Measurements from ENCODE around the gene VWA1. TPM values are rescaled to one million over a fixed set of nuclear protein-coding genes. Genes with fewer than 3 reads are reported as not detected.
"Not testable (repeated sequence)": the region's sequence is repeated elsewhere in the genome, so short reads cannot be mapped to it uniquely, and the experiment has no call there.

The VWA1 gene
- total RNA-seq, 6 experiments from 2014 or later: 39.5 to 195 (median 78.7) TPM

GRCh38 chr1:1411626-1412025, 23.9 kb upstream of the VWA1 start:
- 88% methylated on average over 6 of the region's 13 CpGs for WGBS (ENCODE audit: insufficient coverage, low coverage, low lambda C conversion rate, missing lambda C conversion rate)
- DNase-seq (peak in 1 of 3 donors; percentile 49), ATAC-seq (no peak)
- TF ChIP-seq, protein P1, sequence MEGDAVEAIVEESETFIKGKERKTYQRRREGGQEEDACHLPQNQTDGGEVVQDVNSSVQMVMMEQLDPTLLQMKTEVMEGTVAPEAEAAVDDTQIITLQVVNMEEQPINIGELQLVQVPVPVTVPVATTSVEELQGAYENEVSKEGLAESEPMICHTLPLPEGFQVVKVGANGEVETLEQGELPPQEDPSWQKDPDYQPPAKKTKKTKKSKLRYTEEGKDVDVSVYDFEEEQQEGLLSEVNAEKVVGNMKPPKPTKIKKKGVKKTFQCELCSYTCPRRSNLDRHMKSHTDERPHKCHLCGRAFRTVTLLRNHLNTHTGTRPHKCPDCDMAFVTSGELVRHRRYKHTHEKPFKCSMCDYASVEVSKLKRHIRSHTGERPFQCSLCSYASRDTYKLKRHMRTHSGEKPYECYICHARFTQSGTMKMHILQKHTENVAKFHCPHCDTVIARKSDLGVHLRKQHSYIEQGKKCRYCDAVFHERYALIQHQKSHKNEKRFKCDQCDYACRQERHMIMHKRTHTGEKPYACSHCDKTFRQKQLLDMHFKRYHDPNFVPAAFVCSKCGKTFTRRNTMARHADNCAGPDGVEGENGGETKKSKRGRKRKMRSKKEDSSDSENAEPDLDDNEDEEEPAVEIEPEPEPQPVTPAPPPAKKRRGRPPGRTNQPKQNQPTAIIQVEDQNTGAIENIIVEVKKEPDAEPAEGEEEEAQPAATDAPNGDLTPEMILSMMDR (IDR thresholded peaks at IDR 0.05): no peak
- TF ChIP-seq POLR2A (IDR thresholded peaks at IDR 0.05): no peak
- Histone ChIP-seq H3K27me3 (no peaks in the 10 kb centered on the region), H3K9me3 (no peaks in the 10 kb centered on the region), H3K4me1 (peaks cover 0 to 10% (median 4%) of the 10 kb centered on the region in 4 donors), H3K4me3 (no peak overlapping the region), H3K27ac (no peak overlapping the region), H3K36me3 (no peaks in the 10 kb centered on the region)
- intact Hi-C loops (cut with DNase I): no loop called here

DNA sequence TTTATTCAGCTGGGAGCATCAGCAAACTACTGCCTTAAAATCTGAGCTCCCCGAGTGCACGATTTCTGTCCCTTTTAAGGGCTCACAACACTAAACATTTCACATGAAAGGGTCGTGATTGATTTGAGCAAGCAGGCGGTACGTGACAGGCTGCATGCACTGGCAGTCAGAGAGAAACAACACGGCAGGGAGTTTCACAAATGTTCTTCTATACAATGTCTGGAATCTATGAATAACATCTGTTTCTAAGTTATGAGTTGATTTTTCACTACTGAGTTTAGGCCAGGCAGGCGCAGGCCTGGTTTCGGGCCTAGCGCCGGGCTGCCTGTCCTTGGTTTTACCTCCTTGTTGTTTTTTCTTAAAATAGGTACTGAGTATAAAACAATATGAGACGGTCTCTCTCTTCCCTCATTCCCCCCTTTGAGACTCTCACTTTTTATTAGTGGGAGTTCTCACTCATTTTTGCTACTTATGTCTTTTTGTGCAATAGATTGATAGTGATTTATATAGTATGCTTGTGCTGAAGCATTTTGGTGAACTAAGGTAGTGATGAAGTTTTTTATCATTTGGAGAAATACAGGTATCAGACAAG, 23.1 kb upstream of the VWA1 start:
- ATAC-seq; H3K9me3 ChIP-seq; DNase-seq; intact Hi-C loops (cut with DNase I); H3K27ac ChIP-seq; H3K4me1 ChIP-seq; H3K27me3 ChIP-seq; H3K36me3 ChIP-seq; H3K4me3 ChIP-seq: not testable (repeated sequence)
- 87% methylated on average over 11 of the region's 11 CpGs for WGBS (ENCODE audit: insufficient coverage, low coverage, low lambda C conversion rate, missing lambda C conversion rate)

DNA sequence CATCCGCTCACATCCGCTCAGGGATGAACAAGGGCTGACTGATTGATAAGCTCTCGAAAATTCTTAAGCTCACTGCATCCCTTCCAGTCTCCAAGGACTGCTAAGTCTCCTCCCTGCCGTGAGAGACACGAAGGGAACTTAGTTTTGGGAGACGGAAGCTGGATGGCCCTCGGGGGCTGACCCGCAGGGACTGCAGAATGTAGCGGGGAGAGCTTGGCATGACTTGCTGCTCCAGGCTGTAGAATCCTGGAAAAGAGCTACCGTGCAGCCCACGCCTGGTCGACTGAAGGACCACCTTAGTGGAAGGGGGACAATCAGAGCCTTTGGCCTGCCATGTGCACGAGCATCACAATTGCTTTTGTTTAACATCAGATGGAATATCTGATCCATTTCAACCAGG, 19.7 kb upstream of the VWA1 start:
- ATAC-seq: no peak
- Histone ChIP-seq H3K27me3 (no peaks in the 10 kb centered on the region), H3K36me3 (no peaks in the 10 kb centered on the region), H3K4me1 (no peaks in the 10 kb centered on the region), H3K27ac (no peak overlapping the region), H3K9me3 (no peaks in the 10 kb centered on the region), H3K4me3 (no peak overlapping the region)
- 82% methylated on average over 3 of the region's 13 CpGs for WGBS (ENCODE audit: insufficient coverage, low coverage, low lambda C conversion rate, missing lambda C conversion rate)
- TF ChIP-seq POLR2A (IDR thresholded peaks at IDR 0.05): no peak
- TF ChIP-seq, protein P1 (IDR thresholded peaks at IDR 0.05): no peak
- intact Hi-C loops (cut with DNase I): no loop called here
- peak in 1 of 3 donors; percentile 28 for DNase-seq

- intact Hi-C loops (cut with DNase I); H3K4me1 ChIP-seq; H3K4me3 ChIP-seq; H3K36me3 ChIP-seq; H3K27ac ChIP-seq; ATAC-seq; H3K9me3 ChIP-seq; H3K27me3 ChIP-seq; DNase-seq: not testable (repeated sequence)
- 65% methylated on average over 3 of the region's 5 CpGs for WGBS (ENCODE audit: insufficient coverage, low coverage, low lambda C conversion rate, missing lambda C conversion rate)
Observed at GRCh38 chr1:1417396-1417795, 18.1 kb upstream of the VWA1 start.

- not testable (repeated sequence) for DNase-seq
Observed at GRCh38 chr1:1417825-1418463, 17.5 kb upstream of the VWA1 start.

More at GRCh38 chr1:1417825-1418463, 17.5 kb upstream of the VWA1 start:
- H3K27me3 ChIP-seq; H3K4me1 ChIP-seq; H3K27ac ChIP-seq; intact Hi-C loops (cut with DNase I); H3K4me3 ChIP-seq; H3K9me3 ChIP-seq; H3K36me3 ChIP-seq; ATAC-seq: not testable (repeated sequence)
- 83% methylated on average over 8 of the region's 25 CpGs for WGBS (ENCODE audit: insufficient coverage, low coverage, low lambda C conversion rate, missing lambda C conversion rate)
